HepG2 (cell line): ENCODE measurements around the gene PRR11. TPM values are rescaled to one million over a fixed set of nuclear protein-coding genes. Genes with fewer than 3 reads are reported as not detected.

Experiments used
- AGO2 ChIP-seq: fragments of 200-400 bp; formaldehyde crosslinking; optimal IDR thresholded peaks from 2 replicates; pipeline ENCODE3; 2017; ENCODE audit warnings: mild to moderate bottlenecking, low read depth, low read length, moderate library complexity
- HNF4A ChIP-seq: sonication (generic); formaldehyde crosslinking; IDR thresholded peaks from 2 replicates; pipeline ENCODE4 v1.4.0; 2020; ENCODE audit warnings: missing genetic modification reagents
- HNRNPLL ChIP-seq: fragments of 200-400 bp; formaldehyde crosslinking; IDR thresholded peaks from 2 replicates; pipeline ENCODE4 v1.6.1; 2017; ENCODE audit warnings: mild to moderate bottlenecking, low read depth, low read length; ENCODE audit not compliant: poor library complexity, severe bottlenecking
- MIXL1 ChIP-seq: IDR thresholded peaks from 2 replicates; pipeline ENCODE4 v1.6.1; 2016
- MYNN ChIP-seq: sonication (generic); formaldehyde crosslinking; IDR thresholded peaks from 2 replicates; pipeline ENCODE4 v1.4.0; 2020; ENCODE audit warnings: mild to moderate bottlenecking, low read depth, missing genetic modification reagents
- PRPF4 ChIP-seq: fragments of 200-400 bp; formaldehyde crosslinking; IDR thresholded peaks from 2 replicates; pipeline ENCODE4 v1.6.1; 2016; ENCODE audit warnings: low read length, low read depth; ENCODE audit not compliant: poor library complexity, severe bottlenecking
- SMAD1 ChIP-seq: sonication (generic); formaldehyde crosslinking; IDR thresholded peaks from 2 replicates; pipeline ENCODE4 v1.4.0; 2020; ENCODE audit warnings: missing genetic modification reagents, low read depth, mild to moderate bottlenecking, borderline replicate concordance
- TRIM24 ChIP-seq: sonication (generic); formaldehyde crosslinking; IDR thresholded peaks from 2 replicates; pipeline ENCODE4 v1.8.0; 2022; ENCODE audit warnings: mild to moderate bottlenecking, missing genetic modification reagents
- XBP1 ChIP-seq: sonication (generic); formaldehyde crosslinking; IDR thresholded peaks from 2 replicates; pipeline ENCODE4 v1.5.0; 2020; ENCODE audit warnings: missing genetic modification reagents
- ZNF235 ChIP-seq: sonication (generic); formaldehyde crosslinking; IDR thresholded peaks from 2 replicates; pipeline ENCODE4 v1.8.1; 2023; ENCODE audit warnings: mild to moderate bottlenecking, missing genetic modification reagents, borderline replicate concordance
- ZNF672 ChIP-seq: sonication (generic); formaldehyde crosslinking; IDR thresholded peaks from 2 replicates; pipeline ENCODE4 v1.8.1; 2022; ENCODE audit warnings: missing genetic modification reagents
- ZNF724P ChIP-seq: sonication (generic); formaldehyde crosslinking; IDR thresholded peaks from 2 replicates; pipeline ENCODE4 v1.8.0; 2022; ENCODE audit warnings: missing genetic modification reagents, borderline replicate concordance
- polyA plus RNA-seq, 8 experiments: library from polyadenylated mRNA; depleted of rRNA in 3 of 8; stranded (reverse) in 7 of 8; unstranded in 1 of 8; fragments of >200 nt; fragmentation: Illumina TruSeq in 4 of 8; extraction: Trizol in 4 of 8; gene quantifications; 2 replicates each; pipeline versions ENCODE4 v1.2.1 to v1.2.3, GENCODE V29; 2011 to 2016; ENCODE audit warnings: low read depth in 4 of 8, missing spikeins in 1 of 8, mixed read lengths in 1 of 8; ENCODE audit not compliant: insufficient read depth in 1 of 8
- total RNA-seq, 5 experiments: library from RNA; depleted of rRNA; stranded (reverse); fragments of >200 nt; fragmentation: Illumina TruSeq; extraction: Trizol; gene quantifications; 2 replicates each; pipeline ENCODE4 v1.2.3, GENCODE V29; 2016; ENCODE audit warnings: low read depth in 1 of 5
- TF ChIP-seq, protein P1 (sequence below): sonication (generic); IDR thresholded peaks from 2 replicates; pipeline ENCODE4 v1.6.1; 2016; ENCODE audit warnings: low read depth, borderline replicate concordance
- TF ChIP-seq, protein P2 (sequence below): sonication (generic); formaldehyde crosslinking; IDR thresholded peaks from 2 replicates; pipeline ENCODE4 v1.9.0; 2021; ENCODE audit warnings: missing genetic modification reagents, borderline replicate concordance
- TF ChIP-seq, protein P3 (sequence below): sonication (generic); formaldehyde crosslinking; IDR thresholded peaks from 2 replicates; pipeline ENCODE4 v1.4.0; 2020; ENCODE audit warnings: missing genetic modification reagents
- TF ChIP-seq, protein P4 (sequence below): sonication (generic); formaldehyde crosslinking; IDR thresholded peaks from 2 replicates; pipeline ENCODE4 v1.5.1; 2020; ENCODE audit warnings: missing genetic modification reagents, mild to moderate bottlenecking, borderline replicate concordance
- TF ChIP-seq, protein P5 (sequence below): fragments of 450-650 bp; IDR thresholded peaks from 2 replicates; pipeline ENCODE4 v1.6.1; 2017; ENCODE audit warnings: mild to moderate bottlenecking
- TF ChIP-seq, protein P6 (sequence below): sonication (generic); formaldehyde crosslinking; IDR thresholded peaks from 2 replicates; pipeline ENCODE4 v1.8.0; 2022; ENCODE audit warnings: mild to moderate bottlenecking, missing genetic modification reagents

The PRR11 gene
- total and polyA plus RNA-seq, 2 of the 13 experiments (the other 11 are each of a cell fraction or from before 2014, with no cell fraction given) = 35.7 to 39.2 TPM

DNA sequence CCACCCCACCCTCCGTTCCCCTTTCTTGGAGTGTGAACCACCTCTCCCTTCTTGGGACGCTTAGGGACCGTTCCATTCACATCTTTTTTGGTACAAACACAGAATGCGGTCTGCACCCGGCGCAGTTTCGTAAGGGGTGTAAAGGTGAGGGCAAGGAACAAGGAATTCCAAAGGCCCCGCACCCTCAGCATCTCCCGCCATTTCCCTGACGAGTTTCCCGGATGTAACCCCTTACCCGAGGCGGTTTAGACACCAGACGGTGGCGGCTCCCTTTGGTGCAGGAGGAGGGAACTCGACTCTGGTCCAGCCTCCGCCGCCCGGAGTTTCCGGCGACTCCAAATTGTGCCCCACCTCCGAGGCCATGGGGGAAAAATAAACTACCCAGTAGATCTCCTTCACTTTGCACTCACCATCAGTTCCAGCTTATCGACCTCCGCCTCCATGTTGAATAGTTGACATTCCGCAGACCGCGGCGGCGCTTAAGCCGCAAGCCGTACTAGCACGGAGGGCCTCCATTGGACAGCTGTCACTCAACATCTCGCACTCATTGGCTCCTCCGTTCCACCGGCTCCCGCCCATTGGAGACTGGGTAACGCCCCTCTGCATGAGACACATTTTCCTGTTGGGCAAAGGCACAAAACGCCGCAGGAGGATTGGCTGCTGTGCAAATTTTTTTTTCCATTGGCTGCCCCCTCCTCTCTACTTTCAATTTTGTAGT lies 666 bp upstream of the PRR11 start, which contains the start of gene SKA2 (continued):
- TF ChIP-seq, protein P1, sequence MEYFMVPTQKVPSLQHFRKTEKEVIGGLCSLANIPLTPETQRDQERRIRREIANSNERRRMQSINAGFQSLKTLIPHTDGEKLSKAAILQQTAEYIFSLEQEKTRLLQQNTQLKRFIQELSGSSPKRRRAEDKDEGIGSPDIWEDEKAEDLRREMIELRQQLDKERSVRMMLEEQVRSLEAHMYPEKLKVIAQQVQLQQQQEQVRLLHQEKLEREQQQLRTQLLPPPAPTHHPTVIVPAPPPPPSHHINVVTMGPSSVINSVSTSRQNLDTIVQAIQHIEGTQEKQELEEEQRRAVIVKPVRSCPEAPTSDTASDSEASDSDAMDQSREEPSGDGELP = peak; percentile 81; the same call in 1 of the 2 replicates
- TF ChIP-seq SMAD1 (no peak), XBP1 (CRISPR knock-in tag) (no peak), AGO2 (no peak), ZNF235 (CRISPR knock-in tag) (no peak), MIXL1 (CRISPR knock-in tag) (no peak; the same call in none of the 2 replicates), HNF4A (0 out of 2 replicates have a peak, but pooled peaks have one; percentile 18), TRIM24 (CRISPR knock-in tag) (no peak), PRPF4 (no peak), ZNF724P (CRISPR knock-in tag) (no peak), MYNN (no peak), ZNF672 (CRISPR knock-in tag) (no peak), HNRNPLL (peak; percentile 83)
- TF ChIP-seq, protein P2, sequence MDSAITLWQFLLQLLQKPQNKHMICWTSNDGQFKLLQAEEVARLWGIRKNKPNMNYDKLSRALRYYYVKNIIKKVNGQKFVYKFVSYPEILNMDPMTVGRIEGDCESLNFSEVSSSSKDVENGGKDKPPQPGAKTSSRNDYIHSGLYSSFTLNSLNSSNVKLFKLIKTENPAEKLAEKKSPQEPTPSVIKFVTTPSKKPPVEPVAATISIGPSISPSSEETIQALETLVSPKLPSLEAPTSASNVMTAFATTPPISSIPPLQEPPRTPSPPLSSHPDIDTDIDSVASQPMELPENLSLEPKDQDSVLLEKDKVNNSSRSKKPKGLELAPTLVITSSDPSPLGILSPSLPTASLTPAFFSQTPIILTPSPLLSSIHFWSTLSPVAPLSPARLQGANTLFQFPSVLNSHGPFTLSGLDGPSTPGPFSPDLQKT (CRISPR knock-in tag) = no peak
- TF ChIP-seq, protein P3, sequence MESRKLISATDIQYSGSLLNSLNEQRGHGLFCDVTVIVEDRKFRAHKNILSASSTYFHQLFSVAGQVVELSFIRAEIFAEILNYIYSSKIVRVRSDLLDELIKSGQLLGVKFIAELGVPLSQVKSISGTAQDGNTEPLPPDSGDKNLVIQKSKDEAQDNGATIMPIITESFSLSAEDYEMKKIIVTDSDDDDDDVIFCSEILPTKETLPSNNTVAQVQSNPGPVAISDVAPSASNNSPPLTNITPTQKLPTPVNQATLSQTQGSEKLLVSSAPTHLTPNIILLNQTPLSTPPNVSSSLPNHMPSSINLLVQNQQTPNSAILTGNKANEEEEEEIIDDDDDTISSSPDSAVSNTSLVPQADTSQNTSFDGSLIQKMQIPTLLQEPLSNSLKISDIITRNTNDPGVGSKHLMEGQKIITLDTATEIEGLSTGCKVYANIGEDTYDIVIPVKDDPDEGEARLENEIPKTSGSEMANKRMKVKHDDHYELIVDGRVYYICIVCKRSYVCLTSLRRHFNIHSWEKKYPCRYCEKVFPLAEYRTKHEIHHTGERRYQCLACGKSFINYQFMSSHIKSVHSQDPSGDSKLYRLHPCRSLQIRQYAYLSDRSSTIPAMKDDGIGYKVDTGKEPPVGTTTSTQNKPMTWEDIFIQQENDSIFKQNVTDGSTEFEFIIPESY (CRISPR knock-in tag) = peak; percentile 4; the same call in 1 of the 2 replicates
- TF ChIP-seq, protein P4, sequence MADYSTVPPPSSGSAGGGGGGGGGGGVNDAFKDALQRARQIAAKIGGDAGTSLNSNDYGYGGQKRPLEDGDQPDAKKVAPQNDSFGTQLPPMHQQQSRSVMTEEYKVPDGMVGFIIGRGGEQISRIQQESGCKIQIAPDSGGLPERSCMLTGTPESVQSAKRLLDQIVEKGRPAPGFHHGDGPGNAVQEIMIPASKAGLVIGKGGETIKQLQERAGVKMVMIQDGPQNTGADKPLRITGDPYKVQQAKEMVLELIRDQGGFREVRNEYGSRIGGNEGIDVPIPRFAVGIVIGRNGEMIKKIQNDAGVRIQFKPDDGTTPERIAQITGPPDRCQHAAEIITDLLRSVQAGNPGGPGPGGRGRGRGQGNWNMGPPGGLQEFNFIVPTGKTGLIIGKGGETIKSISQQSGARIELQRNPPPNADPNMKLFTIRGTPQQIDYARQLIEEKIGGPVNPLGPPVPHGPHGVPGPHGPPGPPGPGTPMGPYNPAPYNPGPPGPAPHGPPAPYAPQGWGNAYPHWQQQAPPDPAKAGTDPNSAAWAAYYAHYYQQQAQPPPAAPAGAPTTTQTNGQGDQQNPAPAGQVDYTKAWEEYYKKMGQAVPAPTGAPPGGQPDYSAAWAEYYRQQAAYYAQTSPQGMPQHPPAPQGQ (CRISPR knock-in tag) = peak; percentile 33; the same call in 1 of the 2 replicates
- TF ChIP-seq, protein P5, sequence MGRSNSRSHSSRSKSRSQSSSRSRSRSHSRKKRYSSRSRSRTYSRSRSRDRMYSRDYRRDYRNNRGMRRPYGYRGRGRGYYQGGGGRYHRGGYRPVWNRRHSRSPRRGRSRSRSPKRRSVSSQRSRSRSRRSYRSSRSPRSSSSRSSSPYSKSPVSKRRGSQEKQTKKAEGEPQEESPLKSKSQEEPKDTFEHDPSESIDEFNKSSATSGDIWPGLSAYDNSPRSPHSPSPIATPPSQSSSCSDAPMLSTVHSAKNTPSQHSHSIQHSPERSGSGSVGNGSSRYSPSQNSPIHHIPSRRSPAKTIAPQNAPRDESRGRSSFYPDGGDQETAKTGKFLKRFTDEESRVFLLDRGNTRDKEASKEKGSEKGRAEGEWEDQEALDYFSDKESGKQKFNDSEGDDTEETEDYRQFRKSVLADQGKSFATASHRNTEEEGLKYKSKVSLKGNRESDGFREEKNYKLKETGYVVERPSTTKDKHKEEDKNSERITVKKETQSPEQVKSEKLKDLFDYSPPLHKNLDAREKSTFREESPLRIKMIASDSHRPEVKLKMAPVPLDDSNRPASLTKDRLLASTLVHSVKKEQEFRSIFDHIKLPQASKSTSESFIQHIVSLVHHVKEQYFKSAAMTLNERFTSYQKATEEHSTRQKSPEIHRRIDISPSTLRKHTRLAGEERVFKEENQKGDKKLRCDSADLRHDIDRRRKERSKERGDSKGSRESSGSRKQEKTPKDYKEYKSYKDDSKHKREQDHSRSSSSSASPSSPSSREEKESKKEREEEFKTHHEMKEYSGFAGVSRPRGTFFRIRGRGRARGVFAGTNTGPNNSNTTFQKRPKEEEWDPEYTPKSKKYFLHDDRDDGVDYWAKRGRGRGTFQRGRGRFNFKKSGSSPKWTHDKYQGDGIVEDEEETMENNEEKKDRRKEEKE = no peak
- TF ChIP-seq, protein P6, sequence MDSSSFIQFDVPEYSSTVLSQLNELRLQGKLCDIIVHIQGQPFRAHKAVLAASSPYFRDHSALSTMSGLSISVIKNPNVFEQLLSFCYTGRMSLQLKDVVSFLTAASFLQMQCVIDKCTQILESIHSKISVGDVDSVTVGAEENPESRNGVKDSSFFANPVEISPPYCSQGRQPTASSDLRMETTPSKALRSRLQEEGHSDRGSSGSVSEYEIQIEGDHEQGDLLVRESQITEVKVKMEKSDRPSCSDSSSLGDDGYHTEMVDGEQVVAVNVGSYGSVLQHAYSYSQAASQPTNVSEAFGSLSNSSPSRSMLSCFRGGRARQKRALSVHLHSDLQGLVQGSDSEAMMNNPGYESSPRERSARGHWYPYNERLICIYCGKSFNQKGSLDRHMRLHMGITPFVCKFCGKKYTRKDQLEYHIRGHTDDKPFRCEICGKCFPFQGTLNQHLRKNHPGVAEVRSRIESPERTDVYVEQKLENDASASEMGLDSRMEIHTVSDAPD = no peak; the same call in 1 of the 2 replicates
